ENCODE results near the gene BAIAP2L1.

The BAIAP2L1 gene

GRCh38 chr7:98289333-98289875 is 111.5 kb downstream of the BAIAP2L1 start:
- DNase-seq: no peak

GRCh38 chr7:98288064-98288823 is 112.6 kb downstream of the BAIAP2L1 start:
- DNase-seq: no peak

GRCh38 chr7:98287486-98287959 is 113.4 kb downstream of the BAIAP2L1 start:
- no peak for DNase-seq

GRCh38 chr7:98286701-98287485 is 114.0 kb downstream of the BAIAP2L1 start:
- no peak for DNase-seq

GRCh38 chr7:98286093-98286539 is 114.8 kb downstream of the BAIAP2L1 start:
- DNase-seq: no peak

GRCh38 chr7:98285157-98286092 is 115.5 kb downstream of the BAIAP2L1 start:
- no peak for DNase-seq

GRCh38 chr7:98284335-98285036 is 116.4 kb downstream of the BAIAP2L1 start:
- DNase-seq: peak; percentile 41

- DNase-seq: no peak
Observed at GRCh38 chr7:98283887-98284222, 117.0 kb downstream of the BAIAP2L1 start.

- DNase-seq: peak; percentile 67
Observed at GRCh38 chr7:98283127-98283886, 117.6 kb downstream of the BAIAP2L1 start.

GRCh38 chr7:98282703-98283102 is 118.2 kb downstream of the BAIAP2L1 start:
- DNase-seq: no peak

- DNase-seq: peak; percentile 55
Observed at GRCh38 chr7:98281757-98282606, 118.9 kb downstream of the BAIAP2L1 start.

- peak; percentile 92 for DNase-seq
Observed at GRCh38 chr7:98280791-98281756, 119.8 kb downstream of the BAIAP2L1 start, which contains the start of gene BRI3. BRI3 (plus strand) TSS chr7:98281686; CDS start chr7:98281796, 110 bp downstream.

GRCh38 chr7:98280296-98280695 is 120.6 kb downstream of the BAIAP2L1 start:
- DNase-seq: no peak

- DNase-seq: no peak
Observed at GRCh38 chr7:98278936-98279335, 122.0 kb downstream of the BAIAP2L1 start.

GRCh38 chr7:98278408-98278807 is 122.5 kb downstream of the BAIAP2L1 start:
- no peak for DNase-seq

GRCh38 chr7:98276241-98276761 is 124.6 kb downstream of the BAIAP2L1 start:
- peak; percentile 36 for DNase-seq

- no peak for DNase-seq
Observed at GRCh38 chr7:98267303-98267702, 133.6 kb downstream of the BAIAP2L1 start.

- DNase-seq: peak; percentile 61
Observed at GRCh38 chr7:98266840-98267239, 134.1 kb downstream of the BAIAP2L1 start.
